GM19351 (cell line): Measurements from ENCODE around the gene NCAN.
"Not testable (repeated sequence)": the region's sequence is repeated elsewhere in the genome, so short reads cannot be mapped to it uniquely, and the experiment has no call there.

Experiments
- ATAC-seq: cut with Tn5 transposase; IDR thresholded peaks from one replicate; pipeline ENCODE4 v1.9.1; 2021; ENCODE audit warnings: mild to moderate bottlenecking, moderate library complexity; ENCODE audit not compliant: unreplicated experiment

NCAN gene

DNA sequence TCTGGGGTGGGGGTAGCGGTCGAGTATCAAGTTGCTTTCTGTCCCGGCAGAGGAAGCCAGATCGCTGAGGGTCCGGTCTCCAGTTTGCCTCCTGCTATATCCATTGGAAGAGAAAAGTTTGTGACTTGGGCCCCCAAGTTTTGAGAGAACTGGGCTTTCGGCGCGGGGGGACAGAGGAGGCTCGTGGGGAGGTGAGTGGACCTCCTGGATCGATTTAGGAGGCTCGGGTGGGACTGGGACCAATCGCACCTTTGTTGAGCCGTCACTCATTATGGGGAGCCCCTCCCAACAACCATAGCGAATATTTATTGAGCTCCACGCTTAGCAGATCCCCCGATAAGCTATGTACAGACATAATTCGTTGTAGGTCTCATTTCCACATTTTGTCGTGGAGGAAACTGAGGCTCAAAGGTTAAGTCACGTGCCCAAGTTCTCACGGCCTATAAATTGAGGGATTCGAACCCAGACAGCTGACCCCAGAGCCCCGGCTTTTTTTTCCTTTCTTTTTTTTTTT, 18.8 kb upstream of the NCAN start:
- peak; percentile 2 for ATAC-seq

DNA sequence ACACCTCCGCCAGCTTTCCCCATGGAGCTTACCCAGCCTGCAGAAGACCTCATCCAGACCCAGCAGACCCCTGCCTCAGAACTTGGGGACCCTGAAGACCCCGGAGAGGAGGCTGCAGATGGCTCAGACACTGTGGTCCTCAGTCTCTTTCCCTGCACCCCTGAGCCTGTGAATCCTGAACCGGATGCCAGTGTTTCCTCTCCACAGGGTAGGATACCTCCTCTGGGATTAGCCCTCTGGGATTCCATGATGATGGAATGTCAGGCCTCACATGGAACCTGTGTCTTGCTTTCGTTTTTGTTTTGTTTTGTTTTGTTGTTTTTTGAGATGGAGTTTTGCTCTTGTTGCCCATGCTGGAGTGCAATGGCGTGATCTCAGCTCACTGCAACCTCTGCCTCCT, 17.8 kb upstream of the NCAN start:
- no peak for ATAC-seq

GRCh38 chr19:19201697-19202630, 9.8 kb upstream of the NCAN start:
- no peak for ATAC-seq

DNA sequence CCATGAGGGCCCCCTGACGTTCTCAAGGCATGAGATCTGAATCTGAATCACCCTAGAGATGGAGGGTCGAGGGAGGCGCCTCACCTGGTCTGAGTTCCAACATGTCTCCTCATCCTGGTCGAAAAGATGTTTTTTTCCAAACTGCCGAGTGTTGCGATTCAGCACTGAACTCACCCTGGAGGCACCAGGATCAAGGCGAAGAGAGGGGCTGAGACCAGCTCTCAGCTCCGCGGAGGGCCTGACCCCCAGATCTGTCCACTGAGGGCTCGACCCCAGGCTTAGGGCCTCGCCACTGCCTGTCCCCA, 9.1 kb upstream of the NCAN start:
- ATAC-seq: no peak

DNA sequence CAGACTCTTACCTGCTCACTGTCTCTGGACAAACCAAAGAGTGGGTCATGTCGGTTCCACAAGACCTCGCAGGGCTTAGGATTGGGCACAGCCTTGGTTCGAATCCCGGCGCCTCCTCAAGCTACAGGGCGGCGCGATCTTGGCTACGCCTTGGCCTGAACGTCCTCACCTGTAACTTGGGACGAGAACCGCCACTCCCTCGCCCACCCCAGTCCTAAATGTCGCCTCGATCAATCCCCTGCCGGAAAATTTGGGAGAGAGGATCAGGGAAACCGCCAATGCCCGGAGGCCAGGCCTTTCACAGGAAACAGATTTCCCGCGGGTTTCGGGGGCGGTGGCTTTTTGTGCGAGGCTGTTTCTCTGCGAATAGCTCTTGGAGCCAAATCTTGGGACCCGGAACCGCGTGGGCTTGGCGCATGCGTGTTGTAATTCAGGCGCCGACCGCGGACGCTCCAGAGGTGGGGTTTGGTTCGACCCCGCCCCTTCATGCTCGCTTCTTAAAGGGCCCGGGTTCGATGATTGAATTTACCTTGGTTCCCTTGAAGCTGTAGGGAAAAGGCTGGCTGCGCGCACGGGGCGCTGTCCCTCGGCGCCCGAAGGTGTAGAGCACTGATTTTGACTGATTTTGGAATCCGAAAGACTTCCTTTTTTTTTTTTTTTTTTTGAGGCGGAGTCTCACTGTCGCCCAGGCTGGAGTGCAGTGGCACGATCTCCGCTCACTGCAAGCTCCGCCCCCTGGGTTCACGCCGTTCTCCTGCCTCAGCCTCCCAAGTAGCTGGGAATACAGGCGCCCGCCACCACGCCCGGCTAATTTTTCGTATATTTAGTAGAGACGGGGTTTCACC, 8.5 kb upstream of the NCAN start, which contains the start of gene NR2C2AP:
NR2C2AP (minus strand) TSS at position 403 of the 845 bp plus-strand sequence; CDS start at position 49, 354 bp downstream.
- ATAC-seq: peak; percentile 82

DNA sequence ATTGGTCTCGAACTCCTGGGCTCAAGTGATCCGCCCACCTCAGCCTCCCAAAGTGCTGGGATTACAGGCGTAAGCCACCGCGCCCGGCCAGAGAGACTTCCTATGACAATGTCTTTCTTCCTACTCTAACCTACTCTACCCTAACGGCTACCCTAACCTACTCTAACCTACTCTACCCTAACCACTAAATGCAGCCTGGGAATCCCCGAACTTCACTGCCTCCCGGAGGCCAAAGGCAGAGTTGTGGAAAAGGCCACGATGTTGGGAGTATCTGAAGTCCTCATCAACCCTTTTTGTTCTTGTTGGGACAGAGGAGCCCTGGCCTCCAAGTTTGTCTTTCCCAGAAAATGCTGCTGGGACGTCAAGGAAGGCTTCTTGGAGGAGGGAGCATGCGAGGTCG, 7.6 kb upstream of the NCAN start:
- no peak for ATAC-seq

DNA sequence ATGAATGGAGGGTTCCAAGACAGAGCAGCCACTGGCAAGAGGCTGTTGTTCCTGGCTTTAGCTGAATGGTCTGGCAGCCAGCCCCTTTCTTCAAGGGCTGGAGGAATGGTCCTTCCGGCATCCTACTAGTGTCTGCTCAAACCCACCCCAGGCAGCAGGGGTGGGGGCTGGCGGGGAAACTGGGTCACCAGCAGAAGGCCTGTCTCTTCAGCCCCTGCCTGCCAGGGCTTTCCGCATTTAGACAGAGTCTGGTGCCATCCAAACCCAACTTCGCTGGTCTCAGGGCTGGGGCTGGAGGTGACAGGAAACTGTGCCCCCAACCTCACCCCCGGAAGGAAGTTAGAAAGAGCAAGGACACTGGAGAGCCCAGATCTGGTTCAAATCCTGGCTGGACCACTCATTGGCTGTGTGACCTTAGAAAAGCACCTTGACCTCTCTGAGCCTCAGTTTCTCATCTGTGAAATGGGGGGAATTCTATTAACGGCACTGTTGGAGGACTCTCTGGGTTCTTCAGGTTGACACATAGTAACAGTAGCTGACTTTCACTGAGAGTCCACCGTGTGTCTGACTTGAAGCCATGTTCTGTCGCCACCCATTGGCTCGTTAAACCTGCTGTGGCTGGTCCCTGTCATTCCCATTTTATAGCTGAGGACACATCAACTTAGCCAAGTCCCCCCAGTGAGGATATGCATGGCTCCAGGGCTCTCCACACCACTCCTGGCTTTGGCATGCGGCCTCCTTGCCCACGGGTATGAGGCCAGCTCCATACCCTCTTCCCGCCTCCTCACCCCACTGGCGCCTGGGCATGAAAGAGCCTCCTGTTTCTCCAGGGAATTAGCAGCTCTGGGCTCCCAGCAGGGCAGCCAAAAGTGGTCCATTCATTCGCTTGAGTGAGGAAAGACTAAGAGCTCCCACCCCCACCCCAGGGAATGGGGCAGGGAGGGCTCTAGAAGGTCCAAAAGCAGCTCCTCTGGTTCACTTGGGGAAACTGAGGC, 6.0 kb upstream of the NCAN start:
- ATAC-seq: no peak

- no peak for ATAC-seq
Measured at GRCh38 chr19:19206938-19207337, 4.8 kb upstream of the NCAN start.

- ATAC-seq: no peak
Measured at GRCh38 chr19:19207637-19208572, 3.9 kb upstream of the NCAN start.

- no peak for ATAC-seq
Measured at GRCh38 chr19:19209372-19209771, 2.4 kb upstream of the NCAN start.

GRCh38 chr19:19212916-19213315, 1.2 kb downstream of the NCAN start:
- ATAC-seq: no peak

GRCh38 chr19:19213426-19214158, 1.8 kb downstream of the NCAN start:
- no peak for ATAC-seq

DNA sequence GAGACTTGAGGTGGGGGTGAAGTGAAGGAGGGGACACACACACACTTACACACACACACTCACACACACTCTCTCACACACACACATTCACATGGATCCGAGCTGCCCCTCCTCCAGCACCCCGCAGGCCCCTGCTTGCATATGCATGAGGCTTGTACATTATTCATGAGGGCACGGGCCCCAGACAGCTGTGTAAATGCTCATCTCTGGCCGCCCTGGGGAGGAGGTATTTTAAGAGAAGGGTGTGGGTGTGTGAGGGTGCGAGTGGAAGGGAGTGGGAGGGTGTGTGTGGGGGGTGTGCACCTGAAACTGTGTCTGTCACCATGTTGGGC, 2.4 kb downstream of the NCAN start:
- no peak for ATAC-seq

DNA sequence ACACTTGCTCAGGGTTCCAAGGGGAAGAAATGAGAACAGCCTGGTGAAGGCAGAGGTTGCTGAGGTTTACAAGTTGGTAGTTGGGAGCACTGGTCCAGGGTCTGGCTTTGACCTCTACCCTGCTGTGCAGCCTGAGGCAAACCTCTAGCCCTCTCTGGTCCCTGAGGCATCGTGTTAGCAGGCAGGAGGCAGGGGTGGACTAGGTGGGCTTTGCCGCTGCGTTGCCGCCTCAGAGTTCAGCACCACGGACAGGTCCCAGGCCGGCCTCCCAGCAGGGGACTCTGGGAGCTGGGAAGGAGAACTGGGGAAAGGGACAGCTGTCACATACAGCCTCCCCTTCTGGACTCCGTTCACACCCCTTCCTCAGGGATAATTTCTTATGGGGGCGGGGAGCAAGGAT, 3.1 kb downstream of the NCAN start:
- no peak for ATAC-seq

- ATAC-seq: no peak
Measured at GRCh38 chr19:19215792-19216191, 4.0 kb downstream of the NCAN start.

DNA sequence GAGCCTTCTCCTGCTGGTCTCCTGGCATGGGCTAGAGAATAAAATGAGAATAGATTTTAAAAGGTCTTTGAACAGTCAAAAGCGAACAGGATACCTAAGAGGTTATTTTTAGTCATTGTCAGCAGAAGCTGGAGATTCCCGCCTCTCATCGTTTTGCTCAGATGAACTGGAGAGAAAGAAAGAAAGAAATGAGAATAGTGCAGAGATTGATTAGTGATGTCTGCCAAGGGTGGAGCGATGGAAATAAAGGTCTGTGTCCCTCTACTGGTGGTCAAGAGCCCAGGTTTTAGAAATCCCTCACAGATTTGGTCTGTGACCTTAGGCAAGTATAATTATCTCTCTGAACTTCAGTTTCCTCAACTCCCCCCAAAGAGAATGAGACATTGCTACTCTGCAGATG, 5.3 kb downstream of the NCAN start:
- ATAC-seq: no peak

DNA sequence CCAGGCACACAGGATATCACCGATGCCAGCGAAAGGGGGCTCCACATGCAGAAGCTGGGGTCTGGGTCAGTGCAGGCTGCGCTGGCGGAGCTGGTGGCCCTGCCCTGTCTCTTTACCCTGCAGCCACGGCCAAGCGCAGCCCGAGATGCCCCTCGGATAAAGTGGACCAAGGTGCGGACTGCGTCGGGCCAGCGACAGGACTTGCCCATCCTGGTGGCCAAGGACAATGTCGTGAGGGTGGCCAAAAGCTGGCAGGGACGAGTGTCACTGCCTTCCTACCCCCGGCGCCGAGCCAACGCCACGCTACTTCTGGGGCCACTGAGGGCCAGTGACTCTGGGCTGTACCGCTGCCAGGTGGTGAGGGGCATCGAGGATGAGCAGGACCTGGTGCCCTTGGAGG, 7.2 kb downstream of the NCAN start:
- ATAC-seq: no peak

DNA sequence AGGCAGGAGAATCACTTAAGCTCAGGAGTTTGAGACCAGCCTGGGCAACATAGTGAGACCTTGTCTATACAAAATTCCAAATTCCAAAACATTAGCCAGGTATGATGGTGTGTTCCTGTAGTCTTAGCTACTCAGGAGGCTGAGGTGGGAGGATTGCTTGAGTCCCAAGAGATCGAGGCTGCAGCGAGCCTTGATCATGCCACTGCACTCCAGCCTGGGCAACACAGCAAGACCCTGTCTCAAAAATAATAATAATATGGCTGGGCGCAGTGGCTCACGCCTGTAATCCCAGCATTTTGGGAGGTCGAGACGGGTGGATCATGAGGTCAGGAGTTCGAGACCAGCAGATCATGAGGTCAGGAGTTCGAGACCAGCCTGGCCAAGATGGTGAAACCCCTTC, 9.2 kb downstream of the NCAN start:
- not testable (repeated sequence) for ATAC-seq

GRCh38 chr19:19223060-19223459, 11.3 kb downstream of the NCAN start:
- no peak for ATAC-seq
